Peyer's patch (tissue), 4 donors: ENCODE data around the gene TRIM24.

Experiments
- CTCF ChIP-seq, 6 experiments: fragments of 450-650 bp in 4 of 6; fragments of 200-600 bp in 2 of 6; sonication (generic) in 1 of 6; IDR thresholded peaks; one replicate each; pipeline ENCODE4 v1.5.1; 2017 to 2019; ENCODE audit warnings: antibody characterized with exemption in 6 of 6, mild to moderate bottlenecking in 3 of 6, moderate library complexity in 1 of 6
- POLR2A ChIP-seq, 2 donors: fragments of 450-650 bp; IDR thresholded peaks; one replicate each; pipeline ENCODE4 v1.5.1; 2017; ENCODE audit warnings: antibody characterized with exemption in 2 of 2, mild to moderate bottlenecking in 2 of 2, moderate library complexity in 2 of 2

GRCh38 chr7:138521837-138522461 lies 61.9 kb downstream of the TRIM24 start:
- TF ChIP-seq POLR2A (IDR thresholded peaks at IDR 0.05) (no peak), CTCF (IDR thresholded peaks at IDR 0.05) (no peak)
